SK-N-SH (cell line): ENCODE results near the gene CYP2W1.

Experiments used
- CHD2 ChIP-seq: fragments of 150-350 bp; IDR thresholded peaks from 2 replicates; pipeline ENCODE4 v1.6.1; 2018; ENCODE audit warnings: low read length; ENCODE audit not compliant: partially characterized antibody
- ELF1 ChIP-seq: IDR thresholded peaks from 2 replicates; pipeline ENCODE4 v1.4.0; 2012
- EP300 ChIP-seq, 2 experiments: IDR thresholded peaks; 2 replicates each; pipeline versions ENCODE4 v1.4.0 to v1.6.1; 2012; ENCODE audit warnings: borderline replicate concordance in 1 of 2, low read depth in 1 of 2, low read length in 1 of 2
- EZH2phosphoT487 ChIP-seq: fragments of 200-600 bp; sonication (generic); IDR thresholded peaks from 2 replicates; pipeline ENCODE4 v1.6.1; 2017; ENCODE audit warnings: low read depth, mixed run types, mild to moderate bottlenecking, antibody characterized with exemption, moderate library complexity, borderline replicate concordance
- FOSL2 ChIP-seq: IDR thresholded peaks from 2 replicates; pipeline ENCODE4 v1.4.0; 2012; ENCODE audit warnings: low read depth, mild to moderate bottlenecking, moderate library complexity, borderline replicate concordance
- GATA2 ChIP-seq: sonication (generic); formaldehyde crosslinking; IDR thresholded peaks from 2 replicates; pipeline ENCODE4 v1.5.0; 2020; ENCODE audit warnings: mild to moderate bottlenecking, missing genetic modification reagents
- MXI1 ChIP-seq: IDR thresholded peaks from 2 replicates; pipeline ENCODE4 v1.6.1; 2012; ENCODE audit warnings: mild to moderate bottlenecking, low read depth, low read length, improper control_type of control experiment
- POLR2AphosphoS5 ChIP-seq: IDR thresholded peaks from 2 replicates; pipeline ENCODE4 v1.6.1; 2012; ENCODE audit warnings: low read depth, low read length
- RFX5 ChIP-seq: IDR thresholded peaks from 2 replicates; pipeline ENCODE4 v1.6.1; 2012; ENCODE audit warnings: mild to moderate bottlenecking, improper control_type of control experiment, low read length
- TCF12 ChIP-seq: IDR thresholded peaks from 2 replicates; pipeline ENCODE4 v1.4.0; 2012
- YY1 ChIP-seq: IDR thresholded peaks from 2 replicates; pipeline ENCODE4 v1.4.0; 2012; ENCODE audit warnings: low read depth, mild to moderate bottlenecking
- TF ChIP-seq, protein P1 (sequence below): fragments of 200-600 bp; sonication (generic); IDR thresholded peaks from 2 replicates; pipeline ENCODE4 v1.6.1; 2017; ENCODE audit warnings: antibody characterized with exemption, mild to moderate bottlenecking, moderate library complexity
- TF ChIP-seq, protein P2 (sequence below): IDR thresholded peaks from 2 replicates; pipeline ENCODE4 v1.4.0; 2012; ENCODE audit warnings: low read depth, borderline replicate concordance
- TF ChIP-seq, protein P3 (sequence below): fragments of 150-350 bp; IDR thresholded peaks from 2 replicates; pipeline ENCODE4 v1.6.1; 2017; ENCODE audit warnings: antibody characterized with exemption, low read length, low read depth, borderline replicate concordance

DNA sequence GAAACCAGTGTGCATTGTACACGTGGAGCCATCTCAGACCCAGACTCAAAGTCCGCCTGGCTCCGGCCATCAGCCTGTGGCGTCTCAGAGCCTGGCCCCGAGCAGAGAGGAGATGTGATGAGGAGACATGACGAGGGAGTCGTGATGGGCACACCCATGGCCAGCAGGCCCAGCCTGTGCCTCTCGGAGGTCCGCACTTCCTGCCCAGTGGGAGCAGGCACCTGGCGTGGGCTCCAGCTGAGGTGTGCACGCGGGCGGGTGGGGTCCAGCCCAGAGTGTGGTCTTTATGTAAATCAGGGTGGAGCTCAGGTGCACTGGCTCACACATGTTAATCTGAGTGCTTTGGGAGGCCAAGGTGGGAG is 35.3 kb downstream of the CYP2W1 start:
- TF ChIP-seq MXI1: no peak
- TF ChIP-seq, protein P1, sequence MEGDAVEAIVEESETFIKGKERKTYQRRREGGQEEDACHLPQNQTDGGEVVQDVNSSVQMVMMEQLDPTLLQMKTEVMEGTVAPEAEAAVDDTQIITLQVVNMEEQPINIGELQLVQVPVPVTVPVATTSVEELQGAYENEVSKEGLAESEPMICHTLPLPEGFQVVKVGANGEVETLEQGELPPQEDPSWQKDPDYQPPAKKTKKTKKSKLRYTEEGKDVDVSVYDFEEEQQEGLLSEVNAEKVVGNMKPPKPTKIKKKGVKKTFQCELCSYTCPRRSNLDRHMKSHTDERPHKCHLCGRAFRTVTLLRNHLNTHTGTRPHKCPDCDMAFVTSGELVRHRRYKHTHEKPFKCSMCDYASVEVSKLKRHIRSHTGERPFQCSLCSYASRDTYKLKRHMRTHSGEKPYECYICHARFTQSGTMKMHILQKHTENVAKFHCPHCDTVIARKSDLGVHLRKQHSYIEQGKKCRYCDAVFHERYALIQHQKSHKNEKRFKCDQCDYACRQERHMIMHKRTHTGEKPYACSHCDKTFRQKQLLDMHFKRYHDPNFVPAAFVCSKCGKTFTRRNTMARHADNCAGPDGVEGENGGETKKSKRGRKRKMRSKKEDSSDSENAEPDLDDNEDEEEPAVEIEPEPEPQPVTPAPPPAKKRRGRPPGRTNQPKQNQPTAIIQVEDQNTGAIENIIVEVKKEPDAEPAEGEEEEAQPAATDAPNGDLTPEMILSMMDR: no peak
- TF ChIP-seq CHD2: no peak
- no peak for TF ChIP-seq TCF12
- TF ChIP-seq POLR2AphosphoS5: no peak
- TF ChIP-seq EZH2phosphoT487: no peak
- TF ChIP-seq, protein P2, sequence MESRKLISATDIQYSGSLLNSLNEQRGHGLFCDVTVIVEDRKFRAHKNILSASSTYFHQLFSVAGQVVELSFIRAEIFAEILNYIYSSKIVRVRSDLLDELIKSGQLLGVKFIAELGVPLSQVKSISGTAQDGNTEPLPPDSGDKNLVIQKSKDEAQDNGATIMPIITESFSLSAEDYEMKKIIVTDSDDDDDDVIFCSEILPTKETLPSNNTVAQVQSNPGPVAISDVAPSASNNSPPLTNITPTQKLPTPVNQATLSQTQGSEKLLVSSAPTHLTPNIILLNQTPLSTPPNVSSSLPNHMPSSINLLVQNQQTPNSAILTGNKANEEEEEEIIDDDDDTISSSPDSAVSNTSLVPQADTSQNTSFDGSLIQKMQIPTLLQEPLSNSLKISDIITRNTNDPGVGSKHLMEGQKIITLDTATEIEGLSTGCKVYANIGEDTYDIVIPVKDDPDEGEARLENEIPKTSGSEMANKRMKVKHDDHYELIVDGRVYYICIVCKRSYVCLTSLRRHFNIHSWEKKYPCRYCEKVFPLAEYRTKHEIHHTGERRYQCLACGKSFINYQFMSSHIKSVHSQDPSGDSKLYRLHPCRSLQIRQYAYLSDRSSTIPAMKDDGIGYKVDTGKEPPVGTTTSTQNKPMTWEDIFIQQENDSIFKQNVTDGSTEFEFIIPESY: no peak
- TF ChIP-seq, protein P3, sequence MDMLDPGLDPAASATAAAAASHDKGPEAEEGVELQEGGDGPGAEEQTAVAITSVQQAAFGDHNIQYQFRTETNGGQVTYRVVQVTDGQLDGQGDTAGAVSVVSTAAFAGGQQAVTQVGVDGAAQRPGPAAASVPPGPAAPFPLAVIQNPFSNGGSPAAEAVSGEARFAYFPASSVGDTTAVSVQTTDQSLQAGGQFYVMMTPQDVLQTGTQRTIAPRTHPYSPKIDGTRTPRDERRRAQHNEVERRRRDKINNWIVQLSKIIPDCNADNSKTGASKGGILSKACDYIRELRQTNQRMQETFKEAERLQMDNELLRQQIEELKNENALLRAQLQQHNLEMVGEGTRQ: no peak
- TF ChIP-seq RFX5: no peak
- no peak for TF ChIP-seq ELF1
- TF ChIP-seq GATA2 (CRISPR knock-in tag): no peak
- no peak for TF ChIP-seq FOSL2
- no peak for TF ChIP-seq EP300 (IDR thresholded peaks at IDR 0.05; ENCODE audit: borderline replicate concordance in 1 of 2, low read depth in 1 of 2, low read length in 1 of 2)
- no peak for TF ChIP-seq YY1
